Measurements from ENCODE around the gene RPS27. TPM values are rescaled to one million over a fixed set of nuclear protein-coding genes. Genes with fewer than 3 reads are reported as not detected.
A peak's percentile ranks its signal among the peaks of the same experiment; 100 is the strongest.

The RPS27 gene
- total and polyA plus RNA-seq, 10 of the 15 experiments (the other 5 are each of a cell fraction or from before 2014, with no cell fraction given) = 2,708 to 14,234 (median 8,874) TPM

DNA sequence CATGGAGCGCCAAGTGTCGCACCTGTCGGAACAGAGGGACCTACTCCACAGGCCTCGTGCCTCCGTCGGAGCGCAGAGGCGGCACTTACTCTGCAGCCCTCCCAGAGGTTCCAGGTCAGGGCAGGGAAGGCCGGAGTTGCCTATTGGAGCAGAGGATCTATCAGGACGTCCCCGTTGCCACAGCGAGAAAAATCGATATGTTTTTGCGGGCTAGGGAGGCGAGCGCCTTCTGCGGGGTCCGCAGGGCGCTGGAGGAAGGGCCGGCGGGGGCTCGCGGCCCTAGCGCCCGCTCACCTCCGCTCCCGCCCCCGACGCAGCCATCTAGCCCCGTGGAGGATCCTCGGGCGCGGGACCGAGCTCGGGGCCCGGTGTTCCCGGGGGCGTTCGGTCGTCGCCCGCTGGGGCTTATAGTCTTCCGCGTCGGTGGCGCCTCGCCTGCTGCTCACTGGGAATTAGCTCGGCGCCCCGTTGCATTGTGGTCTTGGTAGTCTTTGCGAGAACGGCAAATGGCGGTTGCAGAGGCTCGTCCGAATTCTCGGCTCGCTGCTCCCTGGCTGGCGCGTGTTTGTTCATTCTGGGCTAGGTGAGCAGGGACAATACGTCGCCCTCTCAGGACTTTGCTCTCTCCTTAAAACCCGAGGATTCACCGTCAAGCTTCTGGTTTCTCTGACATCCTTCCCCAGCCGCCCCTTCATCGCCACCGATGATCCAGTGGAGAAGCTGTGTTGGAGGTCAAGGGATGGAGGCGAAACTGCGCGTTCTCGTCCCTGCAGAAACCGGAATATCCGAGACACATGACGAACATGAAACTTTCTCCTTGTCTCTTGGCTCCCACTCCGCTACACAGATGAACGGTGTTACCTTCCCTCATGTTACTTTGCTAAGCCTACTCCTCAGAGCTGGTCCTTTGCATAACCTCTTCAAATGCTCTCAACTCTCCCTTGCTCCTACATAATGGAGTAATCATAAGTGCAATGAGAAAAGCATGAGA lies 13.0 kb upstream of the RPS27 start, which contains the start of gene JTB (continued):
- TF ChIP-seq, protein P1, sequence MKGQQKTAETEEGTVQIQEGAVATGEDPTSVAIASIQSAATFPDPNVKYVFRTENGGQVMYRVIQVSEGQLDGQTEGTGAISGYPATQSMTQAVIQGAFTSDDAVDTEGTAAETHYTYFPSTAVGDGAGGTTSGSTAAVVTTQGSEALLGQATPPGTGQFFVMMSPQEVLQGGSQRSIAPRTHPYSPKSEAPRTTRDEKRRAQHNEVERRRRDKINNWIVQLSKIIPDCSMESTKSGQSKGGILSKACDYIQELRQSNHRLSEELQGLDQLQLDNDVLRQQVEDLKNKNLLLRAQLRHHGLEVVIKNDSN (IDR thresholded peaks at IDR 0.05; ENCODE audit: borderline replicate concordance, extremely low read length, insufficient read depth, low read depth, low read length) = no peak
- TF ChIP-seq HDGF (IDR thresholded peaks at IDR 0.05) = no peak
- TF ChIP-seq POLR2AphosphoS5 (IDR thresholded peaks at IDR 0.05; ENCODE audit: low read length) = peak; percentile 89
- TF ChIP-seq YBX1 (IDR thresholded peaks at IDR 0.05) = no peak
- TF ChIP-seq, protein P2, sequence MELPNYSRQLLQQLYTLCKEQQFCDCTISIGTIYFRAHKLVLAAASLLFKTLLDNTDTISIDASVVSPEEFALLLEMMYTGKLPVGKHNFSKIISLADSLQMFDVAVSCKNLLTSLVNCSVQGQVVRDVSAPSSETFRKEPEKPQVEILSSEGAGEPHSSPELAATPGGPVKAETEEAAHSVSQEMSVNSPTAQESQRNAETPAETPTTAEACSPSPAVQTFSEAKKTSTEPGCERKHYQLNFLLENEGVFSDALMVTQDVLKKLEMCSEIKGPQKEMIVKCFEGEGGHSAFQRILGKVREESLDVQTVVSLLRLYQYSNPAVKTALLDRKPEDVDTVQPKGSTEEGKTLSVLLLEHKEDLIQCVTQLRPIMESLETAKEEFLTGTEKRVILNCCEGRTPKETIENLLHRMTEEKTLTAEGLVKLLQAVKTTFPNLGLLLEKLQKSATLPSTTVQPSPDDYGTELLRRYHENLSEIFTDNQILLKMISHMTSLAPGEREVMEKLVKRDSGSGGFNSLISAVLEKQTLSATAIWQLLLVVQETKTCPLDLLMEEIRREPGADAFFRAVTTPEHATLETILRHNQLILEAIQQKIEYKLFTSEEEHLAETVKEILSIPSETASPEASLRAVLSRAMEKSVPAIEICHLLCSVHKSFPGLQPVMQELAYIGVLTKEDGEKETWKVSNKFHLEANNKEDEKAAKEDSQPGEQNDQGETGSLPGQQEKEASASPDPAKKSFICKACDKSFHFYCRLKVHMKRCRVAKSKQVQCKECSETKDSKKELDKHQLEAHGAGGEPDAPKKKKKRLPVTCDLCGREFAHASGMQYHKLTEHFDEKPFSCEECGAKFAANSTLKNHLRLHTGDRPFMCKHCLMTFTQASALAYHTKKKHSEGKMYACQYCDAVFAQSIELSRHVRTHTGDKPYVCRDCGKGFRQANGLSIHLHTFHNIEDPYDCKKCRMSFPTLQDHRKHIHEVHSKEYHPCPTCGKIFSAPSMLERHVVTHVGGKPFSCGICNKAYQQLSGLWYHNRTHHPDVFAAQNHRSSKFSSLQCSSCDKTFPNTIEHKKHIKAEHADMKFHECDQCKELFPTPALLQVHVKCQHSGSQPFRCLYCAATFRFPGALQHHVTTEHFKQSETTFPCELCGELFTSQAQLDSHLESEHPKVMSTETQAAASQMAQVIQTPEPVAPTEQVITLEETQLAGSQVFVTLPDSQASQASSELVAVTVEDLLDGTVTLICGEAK (IDR thresholded peaks at IDR 0.05; ENCODE audit: borderline replicate concordance) = peak; percentile 19; the same call in 1 of the 2 replicates
- TF ChIP-seq, protein P3, sequence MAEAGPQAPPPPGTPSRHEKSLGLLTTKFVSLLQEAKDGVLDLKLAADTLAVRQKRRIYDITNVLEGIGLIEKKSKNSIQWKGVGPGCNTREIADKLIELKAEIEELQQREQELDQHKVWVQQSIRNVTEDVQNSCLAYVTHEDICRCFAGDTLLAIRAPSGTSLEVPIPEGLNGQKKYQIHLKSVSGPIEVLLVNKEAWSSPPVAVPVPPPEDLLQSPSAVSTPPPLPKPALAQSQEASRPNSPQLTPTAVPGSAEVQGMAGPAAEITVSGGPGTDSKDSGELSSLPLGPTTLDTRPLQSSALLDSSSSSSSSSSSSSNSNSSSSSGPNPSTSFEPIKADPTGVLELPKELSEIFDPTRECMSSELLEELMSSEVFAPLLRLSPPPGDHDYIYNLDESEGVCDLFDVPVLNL (IDR thresholded peaks at IDR 0.05; ENCODE audit: low read depth, low read length) = no peak
